ENCODE results near the gene MSH3.

DNA sequence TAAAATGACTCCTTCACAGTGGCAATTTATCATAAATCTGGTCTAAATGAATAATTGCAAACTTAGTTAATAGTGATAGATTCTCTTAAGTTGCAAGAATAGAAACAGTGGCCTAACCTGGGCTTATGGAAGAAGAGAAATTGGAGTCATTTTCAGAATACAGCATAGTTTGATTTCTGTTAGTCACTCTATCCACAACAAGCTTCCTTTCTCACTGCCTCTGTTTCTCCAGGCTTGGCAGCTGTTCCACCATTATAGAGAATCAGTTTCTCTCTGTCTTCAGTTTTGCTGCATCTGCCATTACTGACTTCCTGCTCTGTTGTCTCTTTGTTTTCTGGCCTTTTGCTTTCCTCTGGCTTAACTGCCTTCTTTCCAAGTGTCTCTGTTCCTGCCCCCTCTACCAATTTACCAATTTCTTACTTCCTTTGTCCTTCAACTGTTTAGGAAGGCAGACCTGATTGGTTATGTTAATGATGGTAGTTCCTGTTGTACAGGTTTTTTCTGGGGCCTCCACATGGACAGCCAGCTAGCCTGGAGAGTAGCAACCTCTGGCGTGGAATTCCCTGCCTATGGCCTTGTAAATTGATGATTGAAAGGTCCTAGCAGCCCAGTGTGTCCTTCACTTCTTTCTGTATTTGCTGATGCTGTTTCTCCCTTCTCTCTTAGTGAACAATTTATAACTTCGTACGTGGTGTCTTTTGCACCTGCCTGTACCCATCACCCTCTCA, 229.8 kb downstream of the MSH3 start:
- no peak for TF ChIP-seq CTCF (IDR thresholded peaks at IDR 0.05)
- no peak for TF ChIP-seq POLR2A (IDR thresholded peaks at IDR 0.05)

Measured in suprapubic skin (tissue), 3 donors.